H1 (cell line): ENCODE measurements around the gene FAM149A. TPM values are rescaled to one million over a fixed set of nuclear protein-coding genes. Genes with fewer than 3 reads are reported as not detected.

Experiments
- CTCF ChIA-PET: fragments of 300-600 bp; sonication (Branson Sonifier 250); formaldehyde crosslinking; loops from one replicate; lab custom pipeline; 2021; ENCODE audit not compliant: partially characterized antibody; lab: Charles Lee
- POLR2A ChIA-PET: fragments of 300-600 bp; sonication (Branson Sonifier 250); formaldehyde crosslinking; loops from one replicate; lab custom pipeline; 2021; ENCODE audit warnings: inconsistent platforms; ENCODE audit not compliant: partially characterized antibody; lab: Charles Lee
- DNase-seq, 2 experiments: peaks; one replicate each; pipeline versions ENCODE4 v3.0.0 to v3.0.0-alpha.2; 2010 to 2022; ENCODE audit warnings: low spot score in 2 of 2, low read depth in 1 of 2, mixed read lengths in 1 of 2
- FAIRE-seq: peaks from 2 replicates; lab custom pipeline; 2011; peaks lifted over from hg19 to GRCh38; lab: Jason Lieb, UNC
- H2AFZ ChIP-seq: 2 replicates; pipeline ENCODE4 v1.8.1; 2012; ENCODE audit warnings: low read length, inconsistent platforms
- H2AK5ac ChIP-seq: 2 replicates; pipeline ENCODE4 v1.6.1; 2013; ENCODE audit warnings: low read depth, low read length
- H2BK120ac ChIP-seq: replicated peaks from 2 replicates; pipeline ENCODE3; 2013; ENCODE audit warnings: low read depth, low read length, inconsistent platforms
- H2BK12ac ChIP-seq: 2 replicates; pipeline ENCODE4 v1.6.1; 2013; ENCODE audit warnings: low read depth, low read length
- H2BK15ac ChIP-seq: 2 replicates; pipeline ENCODE4 v1.6.1; 2013; ENCODE audit warnings: low read length
- H2BK20ac ChIP-seq: 2 replicates; pipeline ENCODE4 v1.6.1; 2013; ENCODE audit warnings: low read length
- H2BK5ac ChIP-seq: 2 replicates; pipeline ENCODE4 v1.6.1; 2013; ENCODE audit warnings: low read depth, low read length
- H3K14ac ChIP-seq: 2 replicates; pipeline ENCODE4 v1.6.1; 2013; ENCODE audit warnings: inconsistent platforms; ENCODE audit not compliant: insufficient read length
- H3K18ac ChIP-seq: 2 replicates; pipeline ENCODE4 v1.6.1; 2013; ENCODE audit warnings: low read length; ENCODE audit errors: extremely low read depth
- H3K23ac ChIP-seq: 2 replicates; pipeline ENCODE4 v1.6.1; 2013; ENCODE audit warnings: inconsistent platforms; ENCODE audit not compliant: insufficient read length
- H3K23me2 ChIP-seq: 2 replicates; pipeline ENCODE4 v1.6.1; 2013; ENCODE audit warnings: low read depth, low read length
- H3K27ac ChIP-seq: 2 replicates; pipeline ENCODE4 v1.6.1; 2011; ENCODE audit warnings: low read depth, low read length, inconsistent platforms
- H3K27me3 ChIP-seq, 4 experiments: replicated peaks in 1 of 4; 1 replicate in 1 of 4; 2 replicates in 3 of 4; pipeline versions ENCODE4 v1.6.1 to v1.8.1; 2011 to 2013; ENCODE audit warnings: low read length in 3 of 4, mild to moderate bottlenecking in 3 of 4, inconsistent platforms in 2 of 4, mixed read lengths in 2 of 4, moderate library complexity in 1 of 4; ENCODE audit not compliant: control insufficient read depth in 3 of 4, insufficient read depth in 3 of 4; ENCODE audit errors: extremely low read depth in 1 of 4
- H3K36me3 ChIP-seq, 4 experiments: 2 replicates each; pipeline versions ENCODE4 v1.6.1 to v1.8.1; 2011 to 2013; ENCODE audit warnings: mild to moderate bottlenecking in 4 of 4, low read length in 3 of 4, moderate library complexity in 2 of 4, control low read depth in 1 of 4, inconsistent platforms in 1 of 4; ENCODE audit not compliant: insufficient read depth in 4 of 4, control insufficient read depth in 2 of 4
- H3K4ac ChIP-seq: replicated peaks from 2 replicates; pipeline ENCODE3; 2013; ENCODE audit warnings: low read length, low read depth, mixed read lengths, inconsistent platforms; ENCODE audit not compliant: insufficient read length
- H3K4me1 ChIP-seq, 4 experiments: replicated peaks in 1 of 4; 1 replicate in 1 of 4; 2 replicates in 3 of 4; pipeline versions ENCODE4 v1.6.1 to v1.8.1; 2011 to 2013; ENCODE audit warnings: low read length in 3 of 4, inconsistent platforms in 2 of 4, mixed read lengths in 1 of 4; ENCODE audit not compliant: insufficient read depth in 4 of 4, control insufficient read depth in 3 of 4
- H3K4me2 ChIP-seq, 2 experiments: 2 replicates each; pipeline versions ENCODE4 v1.6.1 to v1.8.1; 2011 to 2013; ENCODE audit warnings: low read depth in 2 of 2, low read length in 2 of 2, control low read depth in 1 of 2, inconsistent platforms in 1 of 2, mild to moderate bottlenecking in 1 of 2; ENCODE audit not compliant: insufficient read depth in 1 of 2
- H3K4me3 ChIP-seq, 4 experiments: fragments of 200-600, 300-600 bp in 1 of 4; sonication (generic), shearing (Covaris generic), sonication (Bioruptor Twin) in 1 of 4; 2 replicates each; pipeline versions ENCODE4 v1.5.1 to v1.8.1; 2011 to 2016; ENCODE audit warnings: low read length in 4 of 4, low read depth in 3 of 4, control low read depth in 2 of 4, inconsistent platforms in 2 of 4, mild to moderate bottlenecking in 2 of 4, mixed read lengths in 1 of 4, moderate library complexity in 1 of 4; ENCODE audit not compliant: insufficient read depth in 2 of 4; ENCODE audit errors: extremely low read depth in 1 of 4
- H3K56ac ChIP-seq: replicated peaks from 2 replicates; pipeline ENCODE3; 2013; ENCODE audit warnings: low read depth, mild to moderate bottlenecking, mixed read lengths, low read length, inconsistent platforms; ENCODE audit not compliant: insufficient read length
- H3K79me1 ChIP-seq: 2 replicates; pipeline ENCODE4 v1.6.1; 2013; ENCODE audit warnings: low read depth, low read length, control low read depth
- H3K79me2 ChIP-seq, 2 experiments: 2 replicates each; pipeline versions ENCODE4 v1.6.1 to v1.8.1; 2012 to 2013; ENCODE audit warnings: low read length in 2 of 2, mild to moderate bottlenecking in 2 of 2, inconsistent platforms in 1 of 2; ENCODE audit not compliant: insufficient read depth in 2 of 2, control insufficient read depth in 1 of 2
- H3K9ac ChIP-seq, 4 experiments: replicated peaks in 1 of 4; 1 replicate in 1 of 4; 2 replicates in 3 of 4; pipeline versions ENCODE4 v1.6.1 to v1.8.1; 2011 to 2013; ENCODE audit warnings: low read depth in 3 of 4, low read length in 3 of 4, control low read depth in 2 of 4, mild to moderate bottlenecking in 2 of 4, moderate library complexity in 2 of 4, inconsistent platforms in 1 of 4; ENCODE audit errors: extremely low read depth in 1 of 4
- H3K9me3 ChIP-seq, 2 experiments: 2 replicates each; pipeline versions ENCODE4 v1.6.1 to v1.8.1; 2012 to 2013; ENCODE audit warnings: mild to moderate bottlenecking in 2 of 2, moderate library complexity in 2 of 2, control low read depth in 1 of 2, inconsistent platforms in 1 of 2, low read depth in 1 of 2, low read length in 1 of 2, mixed read lengths in 1 of 2; ENCODE audit not compliant: insufficient read depth in 2 of 2
- H4K20me1 ChIP-seq, 2 experiments: replicated peaks in 1 of 2; 2 replicates each; pipeline versions ENCODE3 to v1.8.1; 2011 to 2013; ENCODE audit warnings: inconsistent platforms in 2 of 2, low read length in 2 of 2, mild to moderate bottlenecking in 1 of 2; ENCODE audit not compliant: insufficient read depth in 2 of 2, control insufficient read depth in 1 of 2
- H4K5ac ChIP-seq: 2 replicates; pipeline ENCODE4 v1.6.1; 2013; ENCODE audit warnings: low read length, low read depth, mixed read lengths, inconsistent platforms; ENCODE audit not compliant: insufficient read length
- H4K8ac ChIP-seq: 2 replicates; pipeline ENCODE4 v1.8.0; 2013; ENCODE audit warnings: mild to moderate bottlenecking, moderate library complexity, low read length, inconsistent platforms; ENCODE audit not compliant: insufficient read depth; ENCODE audit errors: extremely low read depth
- H4K91ac ChIP-seq: replicated peaks from 2 replicates; pipeline ENCODE3; 2013; ENCODE audit warnings: low read length, mixed read lengths, inconsistent platforms; ENCODE audit not compliant: insufficient read length
- NRF1 ChIP-seq: IDR thresholded peaks from 2 replicates; pipeline ENCODE4 v1.6.1; 2011; ENCODE audit warnings: mild to moderate bottlenecking, low read depth, low read length, improper control_type of control experiment
- SIRT6 ChIP-seq: IDR thresholded peaks from one replicate; pipeline ENCODE4 v1.7.1; 2012; ENCODE audit warnings: low read length, inconsistent platforms
- SRF ChIP-seq: IDR thresholded peaks from 2 replicates; pipeline ENCODE4 v1.6.1; 2011; ENCODE audit warnings: mild to moderate bottlenecking, low read depth, low read length, moderate library complexity
- TEAD4 ChIP-seq: IDR thresholded peaks from 2 replicates; pipeline ENCODE4 v1.6.1; 2012; ENCODE audit warnings: low read depth, low read length, inconsistent platforms, mixed read lengths
- WGBS, 2 experiments: shearing (Covaris generic) in 1 of 2; methylation state at CpG; one replicate each; pipeline versions ENCODE4 v1.1.6 to v1.1.7; 2013 to 2015; ENCODE audit warnings: low lambda C conversion rate in 2 of 2, mixed read lengths in 2 of 2, inconsistent platforms in 1 of 2, low coverage in 1 of 2, missing lambda C conversion rate in 1 of 2; ENCODE audit not compliant: insufficient replicate concordance in 2 of 2, insufficient coverage in 1 of 2, insufficient read length in 1 of 2; ENCODE audit errors: extremely low coverage in 1 of 2, missing lambda C conversion rate in 1 of 2; 5-methylcytosine and 5-hydroxymethylcytosine counted together
- polyA plus RNA-seq, 7 experiments: library from polyadenylated mRNA; depleted of rRNA in 3 of 7; stranded (reverse) in 5 of 7; unstranded in 2 of 7; fragments of >200 nt in 5 of 7; fragments of 200-250 nt in 2 of 7; gene quantifications; 1 replicate in 5 of 7; 2 replicates in 1 of 7; 4 replicates in 1 of 7; pipeline versions ENCODE4 v1.2.1 to v1.2.3, GENCODE V29; 2011 to 2013; ENCODE audit warnings: missing spikeins in 2 of 7, mixed read lengths in 2 of 7
- total RNA-seq: library from RNA; stranded (reverse); fragmentation: NEBNext Ultra II Directional; extraction: Animal tissue kit (Norgen Biotek cat#: 25700); gene quantifications from 2 replicates; pipeline ENCODE4 v1.2.1, GENCODE V29; 2021
- TF ChIP-seq, protein P1 (sequence below): IDR thresholded peaks from 2 replicates; pipeline ENCODE4 v1.6.1; 2011; ENCODE audit warnings: low read length, improper control_type of control experiment
- TF ChIP-seq, protein P2 (sequence below): IDR thresholded peaks from 2 replicates; pipeline ENCODE4 v1.6.1; 2011; ENCODE audit warnings: low read depth, mild to moderate bottlenecking, low read length; ENCODE audit not compliant: insufficient read depth

Gene FAM149A
- total and polyA plus RNA-seq, 2 of the 8 experiments (the other 6 are each of a cell fraction or from before 2014, with no cell fraction given): 6.1 to 8.5 TPM

DNA sequence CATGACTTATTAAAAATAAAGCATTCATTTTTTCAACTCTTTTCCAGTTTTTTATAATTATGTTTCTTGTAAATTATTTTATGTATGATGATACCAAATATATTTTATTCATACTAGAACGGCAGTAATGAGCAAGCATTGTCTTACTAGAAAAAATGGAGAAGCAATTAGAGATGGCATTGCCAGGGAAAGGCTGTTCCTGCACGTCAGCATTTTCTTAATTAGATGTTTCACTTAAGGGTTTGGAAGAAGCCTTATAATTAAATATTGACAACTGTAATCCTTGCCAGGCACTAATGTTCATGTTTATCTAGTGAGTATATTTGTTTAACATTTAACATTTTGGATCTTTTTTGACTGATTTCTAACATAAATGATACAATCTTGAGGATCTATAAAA is 16.6 kb downstream of the FAM149A start:
- no peak overlapping the region for H3K14ac ChIP-seq
- H3K79me2 ChIP-seq: no peaks in the 10 kb centered on the region
- no peaks in the 10 kb centered on the region for H3K36me3 ChIP-seq
- H3K9ac ChIP-seq: no peak overlapping the region
- H3K4ac ChIP-seq: no peak overlapping the region
- FAIRE-seq (no peak), DNase-seq (no peak)
- H3K4me3 ChIP-seq: no peak overlapping the region
- no peaks in the 10 kb centered on the region for H3K9me3 ChIP-seq
- H2AFZ ChIP-seq: no peak overlapping the region
- no peaks in the 10 kb centered on the region for H4K20me1 ChIP-seq
- no peak overlapping the region for H2BK20ac ChIP-seq
- H3K79me1 ChIP-seq: no peaks in the 10 kb centered on the region
- no peaks in the 10 kb centered on the region for H3K27me3 ChIP-seq
- H3K23me2 ChIP-seq: no peaks in the 10 kb centered on the region
- H3K18ac ChIP-seq: no peak overlapping the region
- no peak overlapping the region for H2AK5ac ChIP-seq
- CTCF ChIA-PET: interaction anchor here (0.8 kb wide), 1 partner anchor 42 kb away, joined by 4 read pairs; no protein-coding TSS in a partner anchor
- H2BK5ac ChIP-seq: no peak overlapping the region
- no peak overlapping the region for H4K8ac ChIP-seq
- no peak overlapping the region for H3K23ac ChIP-seq
- no peak overlapping the region for H4K91ac ChIP-seq
- no peak overlapping the region for H2BK12ac ChIP-seq
- H3K27ac ChIP-seq: no peak overlapping the region
- no peak overlapping the region for H3K4me2 ChIP-seq
- H3K56ac ChIP-seq: no peak overlapping the region
- H3K4me1 ChIP-seq: peaks cover 0 to 5% (median 0%) of the 10 kb centered on the region in 4 experiments; a peak in 3 of 7 replicates
- TF ChIP-seq SIRT6: no peak
- TF ChIP-seq, protein P1, sequence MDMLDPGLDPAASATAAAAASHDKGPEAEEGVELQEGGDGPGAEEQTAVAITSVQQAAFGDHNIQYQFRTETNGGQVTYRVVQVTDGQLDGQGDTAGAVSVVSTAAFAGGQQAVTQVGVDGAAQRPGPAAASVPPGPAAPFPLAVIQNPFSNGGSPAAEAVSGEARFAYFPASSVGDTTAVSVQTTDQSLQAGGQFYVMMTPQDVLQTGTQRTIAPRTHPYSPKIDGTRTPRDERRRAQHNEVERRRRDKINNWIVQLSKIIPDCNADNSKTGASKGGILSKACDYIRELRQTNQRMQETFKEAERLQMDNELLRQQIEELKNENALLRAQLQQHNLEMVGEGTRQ: no peak
- TF ChIP-seq NRF1: no peak
- TF ChIP-seq, protein P2, sequence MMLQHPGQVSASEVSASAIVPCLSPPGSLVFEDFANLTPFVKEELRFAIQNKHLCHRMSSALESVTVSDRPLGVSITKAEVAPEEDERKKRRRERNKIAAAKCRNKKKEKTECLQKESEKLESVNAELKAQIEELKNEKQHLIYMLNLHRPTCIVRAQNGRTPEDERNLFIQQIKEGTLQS: no peak
- no peak for TF ChIP-seq TEAD4
- no peak for TF ChIP-seq SRF
- TF ChIP-seq, all 59 proteins: peak for 0
- POLR2A ChIA-PET: no interaction called here
- H4K5ac ChIP-seq: no peak overlapping the region
- WGBS, 2 experiments: 94% methylated on average over 2 of the region's 2 CpGs; no CpG with 5 or more reads in 1 of the 2 experiments
- no peak overlapping the region for H2BK120ac ChIP-seq
- H2BK15ac ChIP-seq: no peak overlapping the region
